IPS-NIHi11 (cell line): ENCODE results near the gene SH3BGRL3.
A peak's percentile ranks its signal among the peaks of the same experiment; 100 is the strongest.
"Not testable (repeated sequence)": the region's sequence is repeated elsewhere in the genome, so short reads cannot be mapped to it uniquely, and the experiment has no call there.

Experiments used
- DNase-seq: peaks from one replicate; pipeline ENCODE4 v3.0.0; 2012; ENCODE audit warnings: mixed read lengths, low spot score

Gene SH3BGRL3

GRCh38 chr1:26290882-26291261, 11.0 kb downstream of the SH3BGRL3 start:
- no peak for DNase-seq

- DNase-seq: no peak
These were observed 11.5 kb downstream of the SH3BGRL3 start for GRCh38 chr1:26291433-26291832.

- no peak for DNase-seq
These were observed 12.1 kb downstream of the SH3BGRL3 start for GRCh38 chr1:26291939-26292338.

GRCh38 chr1:26292735-26293134, 12.8 kb downstream of the SH3BGRL3 start:
- DNase-seq: not testable (repeated sequence)

- DNase-seq: no peak
These were observed 14.1 kb downstream of the SH3BGRL3 start for GRCh38 chr1:26293911-26294463.

- no peak for DNase-seq
These were observed 15.6 kb downstream of the SH3BGRL3 start for GRCh38 chr1:26295194-26296138.

GRCh38 chr1:26296340-26297056, 16.6 kb downstream of the SH3BGRL3 start:
- no peak for DNase-seq

GRCh38 chr1:26297057-26297790, 17.3 kb downstream of the SH3BGRL3 start:
- DNase-seq: no peak

- DNase-seq: no peak
These were observed 17.9 kb downstream of the SH3BGRL3 start for GRCh38 chr1:26297791-26298124.

- DNase-seq: no peak
These were observed 20.8 kb downstream of the SH3BGRL3 start for GRCh38 chr1:26300578-26301275.

GRCh38 chr1:26302733-26303405, 23.0 kb downstream of the SH3BGRL3 start:
- DNase-seq: no peak

- DNase-seq: no peak
These were observed 25.9 kb downstream of the SH3BGRL3 start for GRCh38 chr1:26305667-26306289.

GRCh38 chr1:26306290-26307229, 26.7 kb downstream of the SH3BGRL3 start, which contains the start of gene UBXN11:
Gene UBXN11 (minus strand): TSS chr1:26306636. CDS start chr1:26302883, 3,753 bp downstream.
- peak; percentile 100 for DNase-seq

GRCh38 chr1:26307363-26307781, 27.5 kb downstream of the SH3BGRL3 start:
- no peak for DNase-seq

GRCh38 chr1:26307966-26308899, 28.3 kb downstream of the SH3BGRL3 start:
- not testable (repeated sequence) for DNase-seq

GRCh38 chr1:26314501-26314900, 34.6 kb downstream of the SH3BGRL3 start:
- DNase-seq: no peak

- no peak for DNase-seq
These were observed 36.3 kb downstream of the SH3BGRL3 start for GRCh38 chr1:26315874-26316850.
